GM13976 (cell line): Measurements from ENCODE around the gene NUP85.

Experiments
- DNase-seq: peaks from one replicate; pipeline ENCODE4 v3.0.0; 2012; ENCODE audit warnings: low spot score
- in situ Hi-C: fragments of 300-500 bp; cut with MboI; formaldehyde crosslinking; loops from one replicate; pipeline ENCODE4 v1.12.0; 2022; ENCODE audit warnings: low sequenced_read_pairs, mixed read lengths, inconsistent platforms; ENCODE audit not compliant: unreplicated experiment
- TF ChIP-seq, protein P1 (sequence below): IDR thresholded peaks from 2 replicates; pipeline ENCODE4 v1.5.1; 2012; ENCODE audit warnings: borderline replicate concordance, mild to moderate bottlenecking; ENCODE audit not compliant: insufficient read depth; ENCODE audit errors: extremely low read depth, missing control alignments, control extremely low read depth

The NUP85 gene

DNA sequence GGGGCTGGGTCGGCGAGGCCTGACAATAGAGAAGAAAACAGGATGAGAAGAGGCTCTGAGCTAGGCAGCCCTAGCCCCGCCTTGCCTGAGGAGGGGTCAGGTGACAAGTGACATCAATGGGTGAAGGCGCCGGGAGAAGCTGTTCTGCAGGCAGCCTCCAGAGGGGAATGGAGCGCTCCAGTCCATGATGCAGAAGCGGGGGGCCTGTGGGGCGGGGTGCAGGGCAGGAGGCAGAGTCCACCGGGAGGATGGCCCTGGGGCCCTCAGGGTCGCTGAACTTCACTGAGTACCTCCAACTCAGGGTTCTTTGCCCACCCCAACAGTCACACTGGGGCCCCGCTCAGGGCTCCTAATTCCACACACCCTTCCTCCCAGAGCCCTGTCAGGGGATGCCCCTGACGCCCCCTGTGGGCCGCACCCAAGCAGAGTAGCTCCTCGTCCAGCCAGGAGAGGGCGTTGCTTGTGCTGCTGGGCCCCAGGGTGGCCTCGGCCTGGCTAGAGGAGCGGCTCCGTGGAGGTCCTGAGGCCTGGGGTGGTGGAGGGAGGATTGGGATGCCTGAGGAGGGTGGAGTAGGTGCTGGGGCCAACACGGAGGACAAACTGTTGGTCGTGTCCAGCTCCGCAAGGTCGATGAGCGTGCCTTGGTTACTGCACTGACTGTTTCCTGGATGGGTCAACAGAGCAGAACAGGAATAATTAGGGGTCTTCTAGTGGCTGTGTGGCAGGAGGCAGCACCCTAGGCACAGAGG, 35.1 kb downstream of the NUP85 start:
- TF ChIP-seq, protein P1, sequence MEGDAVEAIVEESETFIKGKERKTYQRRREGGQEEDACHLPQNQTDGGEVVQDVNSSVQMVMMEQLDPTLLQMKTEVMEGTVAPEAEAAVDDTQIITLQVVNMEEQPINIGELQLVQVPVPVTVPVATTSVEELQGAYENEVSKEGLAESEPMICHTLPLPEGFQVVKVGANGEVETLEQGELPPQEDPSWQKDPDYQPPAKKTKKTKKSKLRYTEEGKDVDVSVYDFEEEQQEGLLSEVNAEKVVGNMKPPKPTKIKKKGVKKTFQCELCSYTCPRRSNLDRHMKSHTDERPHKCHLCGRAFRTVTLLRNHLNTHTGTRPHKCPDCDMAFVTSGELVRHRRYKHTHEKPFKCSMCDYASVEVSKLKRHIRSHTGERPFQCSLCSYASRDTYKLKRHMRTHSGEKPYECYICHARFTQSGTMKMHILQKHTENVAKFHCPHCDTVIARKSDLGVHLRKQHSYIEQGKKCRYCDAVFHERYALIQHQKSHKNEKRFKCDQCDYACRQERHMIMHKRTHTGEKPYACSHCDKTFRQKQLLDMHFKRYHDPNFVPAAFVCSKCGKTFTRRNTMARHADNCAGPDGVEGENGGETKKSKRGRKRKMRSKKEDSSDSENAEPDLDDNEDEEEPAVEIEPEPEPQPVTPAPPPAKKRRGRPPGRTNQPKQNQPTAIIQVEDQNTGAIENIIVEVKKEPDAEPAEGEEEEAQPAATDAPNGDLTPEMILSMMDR: peak; percentile 72
- DNase-seq: peak; percentile 67
- in situ Hi-C loops: no loop called here

DNA sequence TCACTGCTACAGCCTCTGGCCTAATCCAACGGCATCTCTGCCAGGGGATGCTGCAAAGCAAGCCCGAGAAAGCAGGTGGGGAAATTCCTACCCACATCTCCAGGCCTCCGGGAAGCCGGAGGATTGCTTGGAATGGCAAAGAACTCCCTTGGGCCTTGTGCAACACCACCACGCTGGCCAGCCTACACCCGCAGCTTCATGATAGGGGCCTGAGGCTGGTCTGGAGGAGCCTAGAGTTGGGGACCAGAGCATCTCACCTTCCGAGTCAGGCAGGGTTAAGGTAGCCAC, 35.6 kb downstream of the NUP85 start:
- in situ Hi-C loops: no loop called here
- no peak for DNase-seq
- TF ChIP-seq, protein P1: no peak

DNA sequence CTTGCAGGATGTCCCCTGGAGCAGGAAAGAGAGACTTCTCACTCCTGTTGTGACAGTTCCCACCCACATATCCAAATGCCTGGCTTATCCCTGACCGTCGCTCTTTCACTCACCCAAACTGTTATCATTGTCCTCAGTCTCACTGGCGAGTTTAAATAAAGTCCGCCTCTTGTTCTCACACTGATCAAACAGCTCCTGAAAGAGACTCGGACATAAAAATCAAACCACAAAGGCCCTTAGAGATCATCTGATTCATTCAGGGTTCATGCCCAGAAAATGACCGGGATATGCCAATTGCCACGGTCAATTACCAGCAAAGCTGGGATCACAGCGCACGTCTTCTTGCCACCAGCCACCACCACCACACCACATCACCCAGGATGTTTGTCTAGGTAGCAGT, 36.0 kb downstream of the NUP85 start:
- TF ChIP-seq, protein P1: no peak
- DNase-seq: no peak
- in situ Hi-C loops: no loop called here

DNA sequence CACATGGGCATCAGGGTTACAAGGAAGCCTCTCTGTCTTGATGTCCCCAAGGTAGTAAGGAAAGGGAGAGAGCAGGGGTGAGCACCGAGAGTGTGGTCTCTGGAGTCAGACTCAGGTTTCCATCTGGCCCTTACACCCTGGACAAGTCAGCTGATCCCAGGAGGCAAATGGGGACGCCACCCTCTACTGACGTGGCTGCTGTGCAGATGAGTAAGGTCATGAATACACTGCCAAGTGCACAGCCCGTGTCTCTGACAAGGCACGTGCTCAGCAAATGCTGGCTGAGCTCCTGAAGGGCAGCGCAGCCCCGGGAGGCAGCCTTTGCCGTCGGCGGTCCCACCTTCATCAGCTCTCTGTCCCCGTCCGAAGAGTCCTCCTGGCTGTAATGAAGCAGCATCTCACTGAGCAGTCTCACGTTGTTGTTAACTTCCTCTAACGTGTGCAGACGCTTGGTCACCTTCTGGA, 36.5 kb downstream of the NUP85 start:
- DNase-seq: no peak
- TF ChIP-seq, protein P1: no peak
- in situ Hi-C loops: no loop called here

DNA sequence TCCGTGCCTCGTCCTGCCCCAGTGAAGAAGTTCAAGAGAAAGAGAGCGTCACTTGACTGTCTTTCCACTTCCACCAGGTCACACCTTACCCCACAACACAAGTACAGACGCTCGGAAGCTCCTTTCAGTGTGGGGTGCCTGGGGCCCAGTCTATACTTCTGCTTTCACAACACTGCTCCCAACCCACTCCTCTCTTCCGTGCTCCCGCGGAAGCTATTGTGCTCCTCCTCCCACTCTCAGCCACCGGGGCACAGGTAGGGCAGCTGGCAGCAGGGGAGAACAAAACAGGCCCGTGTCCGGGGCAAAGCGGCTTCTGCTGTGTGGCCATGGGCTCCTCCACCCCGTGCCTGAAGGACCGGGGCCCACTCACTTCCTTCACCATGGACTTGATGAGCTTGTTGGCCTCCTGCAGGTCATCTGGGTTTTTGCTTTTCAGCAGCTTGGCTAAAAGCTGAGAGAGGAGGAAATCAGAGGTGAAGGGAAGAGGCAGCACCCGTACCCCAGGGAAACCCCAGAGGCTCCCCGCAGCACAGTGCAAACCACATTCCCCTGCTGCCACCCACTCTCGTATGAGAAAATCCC, 37.1 kb downstream of the NUP85 start:
- TF ChIP-seq, protein P1: no peak
- peak; percentile 82 for DNase-seq
- in situ Hi-C loops: no loop called here

DNA sequence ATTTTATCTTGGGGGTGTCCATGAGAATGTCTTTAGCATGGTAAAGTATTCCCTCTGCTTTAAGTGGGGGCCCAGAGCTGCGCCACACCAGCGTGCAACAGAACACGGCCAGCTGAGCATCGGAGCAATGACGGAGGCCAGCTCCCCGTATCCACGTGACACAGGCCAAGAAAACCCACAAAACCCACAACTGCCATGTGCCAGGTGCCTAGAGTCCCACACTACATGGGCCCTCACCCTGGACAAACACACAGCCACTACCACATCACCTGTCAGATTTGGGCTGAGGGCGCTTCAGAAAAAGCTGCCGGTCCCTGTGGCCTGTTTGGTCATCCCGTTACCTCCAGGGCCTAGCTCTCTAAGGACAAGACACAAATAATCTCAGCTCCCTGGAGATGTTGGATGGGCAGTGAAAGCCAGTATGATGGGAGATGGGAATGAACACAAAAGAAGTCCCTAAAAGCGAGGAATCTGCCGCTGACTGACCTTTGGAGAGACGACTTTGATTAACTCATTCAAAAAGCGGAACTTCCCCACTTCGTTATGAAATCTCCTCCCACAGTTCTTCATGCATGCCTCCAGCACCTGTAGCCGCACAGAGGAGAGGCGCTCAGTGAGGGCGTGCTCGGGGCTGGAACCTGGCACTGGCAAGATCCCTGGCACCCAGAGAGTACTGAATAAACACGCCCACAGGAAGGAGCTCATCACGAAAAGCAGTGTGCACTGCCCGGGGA, 38.8 kb downstream of the NUP85 start:
- TF ChIP-seq, protein P1: no peak
- DNase-seq: peak; percentile 78
- in situ Hi-C loops: no loop called here
